Measurements from ENCODE around the gene C3orf18.

DNA sequence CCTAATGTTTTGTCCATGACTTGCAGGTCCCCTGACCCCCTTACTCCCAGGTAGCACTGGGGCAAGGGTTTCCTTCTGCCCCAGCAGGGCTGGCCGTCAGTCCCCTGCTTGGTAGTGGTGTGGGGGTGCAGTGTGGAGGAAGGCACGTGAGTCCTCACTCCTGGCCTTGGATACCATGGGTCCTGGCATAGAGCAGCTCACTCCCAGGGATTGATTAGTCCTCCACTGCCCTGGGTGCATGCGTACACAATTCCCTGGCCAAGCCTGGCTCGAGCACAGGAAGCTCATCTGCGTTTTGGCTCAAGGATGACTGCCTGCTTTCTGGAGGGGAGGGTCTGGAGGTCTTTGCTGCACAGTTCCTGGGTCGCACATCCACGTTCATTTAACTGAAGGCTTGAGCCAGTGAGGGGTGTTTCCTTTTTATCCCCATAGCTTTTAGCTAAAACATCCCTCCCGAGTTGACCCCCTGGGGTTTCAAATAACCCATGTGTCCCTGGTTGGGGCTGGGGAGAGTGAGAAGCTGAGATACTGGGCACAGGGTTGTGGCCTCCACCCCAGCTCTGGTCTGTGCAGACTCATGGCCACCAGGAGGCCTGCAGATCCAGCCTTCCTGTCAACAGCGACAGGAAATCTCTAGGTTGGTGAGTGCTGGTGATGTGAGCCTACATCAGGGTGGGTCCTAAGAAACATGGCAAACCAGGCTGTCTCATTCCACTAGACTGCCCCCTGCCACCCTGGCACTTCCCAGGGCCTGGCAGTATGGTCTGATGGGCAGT lies 13.3 kb upstream of the C3orf18 start:
- TF ChIP-seq CTCF (IDR thresholded peaks at IDR 0.05; ENCODE audit: poor library complexity) (no peak), EZH2 (IDR thresholded peaks at IDR 0.05; ENCODE audit: borderline replicate concordance) (no peak)
